ENCODE results near the gene NPY. TPM values are rescaled to one million over a fixed set of nuclear protein-coding genes. Genes with fewer than 3 reads are reported as not detected.
A peak's percentile ranks its signal among the peaks of the same experiment; 100 is the strongest.

The NPY gene
- total RNA-seq, 1 experiment from 2014 or later: not detected

DNA sequence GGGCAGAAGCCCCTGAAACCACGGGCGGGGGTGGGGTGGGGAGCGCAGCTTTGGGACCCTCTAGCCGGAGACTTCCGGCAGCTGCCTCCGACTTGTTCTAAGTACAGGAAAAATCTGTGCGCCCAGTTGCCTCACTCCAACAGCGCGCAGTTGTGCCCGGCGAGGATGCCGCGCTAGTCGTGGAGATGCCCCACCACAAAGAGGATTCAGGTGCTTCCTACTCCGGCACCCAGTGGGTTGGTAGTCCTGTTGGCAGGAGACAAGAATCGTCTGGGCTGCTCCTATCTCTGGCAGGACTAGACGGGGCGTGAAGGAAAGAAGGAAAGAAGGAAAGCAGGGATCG is 465 bp upstream of the NPY start:
- Histone ChIP-seq H3K36me3 (ENCODE audit: control insufficient read depth, insufficient read depth, low read length) (no peaks in the 10 kb centered on the region), H3K4me3 (ENCODE audit: low read depth in 2 of 2, low read length in 2 of 2) (no peak overlapping the region; a peak in 1 of 4 replicates), H3K27ac (ENCODE audit: low read length) (no peak overlapping the region), H3K9me3 (ENCODE audit: control insufficient read depth, insufficient read depth, low read depth, low read length) (no peaks in the 10 kb centered on the region), H3K4me1 (ENCODE audit: control insufficient read depth, insufficient read depth, low read length) (peaks cover 3% of the 10 kb centered on the region; the same call in 1 of the 2 replicates), H3K27me3 (ENCODE audit: control insufficient read depth, insufficient read depth, low read length) (peaks cover 33% of the 10 kb centered on the region)
- ATAC-seq (no peak), DNase-seq (ENCODE audit: low read depth, low spot score) (no peak)
- POLR2A ChIA-PET: interaction anchor here (0.7 kb wide), 1 partner anchor 519 kb away, joined by 3 read pairs; no protein-coding TSS in a partner anchor
- intact Hi-C loops (cut with micrococcal nuclease; ENCODE audit: unreplicated experiment) (no loop called here), in situ Hi-C loops (cut with HindIII; ENCODE audit: low pct_unique_long_range_greater_than_20kb, low sequenced_read_pairs) (no loop called here)
- BruUV-seq (replicated peaks): no TSS peak
- CTCF ChIA-PET: no interaction called here
- TF ChIP-seq TCF7L2 (IDR thresholded peaks at IDR 0.05; ENCODE audit: low read depth, low read length) (no peak), POLR2AphosphoS5 (IDR thresholded peaks at IDR 0.05; ENCODE audit: low read depth, low read length) (no peak), SIN3A (IDR thresholded peaks at IDR 0.05; ENCODE audit: borderline replicate concordance, insufficient read depth, low read depth, low read length) (no peak)
- TF ChIP-seq, protein P1, sequence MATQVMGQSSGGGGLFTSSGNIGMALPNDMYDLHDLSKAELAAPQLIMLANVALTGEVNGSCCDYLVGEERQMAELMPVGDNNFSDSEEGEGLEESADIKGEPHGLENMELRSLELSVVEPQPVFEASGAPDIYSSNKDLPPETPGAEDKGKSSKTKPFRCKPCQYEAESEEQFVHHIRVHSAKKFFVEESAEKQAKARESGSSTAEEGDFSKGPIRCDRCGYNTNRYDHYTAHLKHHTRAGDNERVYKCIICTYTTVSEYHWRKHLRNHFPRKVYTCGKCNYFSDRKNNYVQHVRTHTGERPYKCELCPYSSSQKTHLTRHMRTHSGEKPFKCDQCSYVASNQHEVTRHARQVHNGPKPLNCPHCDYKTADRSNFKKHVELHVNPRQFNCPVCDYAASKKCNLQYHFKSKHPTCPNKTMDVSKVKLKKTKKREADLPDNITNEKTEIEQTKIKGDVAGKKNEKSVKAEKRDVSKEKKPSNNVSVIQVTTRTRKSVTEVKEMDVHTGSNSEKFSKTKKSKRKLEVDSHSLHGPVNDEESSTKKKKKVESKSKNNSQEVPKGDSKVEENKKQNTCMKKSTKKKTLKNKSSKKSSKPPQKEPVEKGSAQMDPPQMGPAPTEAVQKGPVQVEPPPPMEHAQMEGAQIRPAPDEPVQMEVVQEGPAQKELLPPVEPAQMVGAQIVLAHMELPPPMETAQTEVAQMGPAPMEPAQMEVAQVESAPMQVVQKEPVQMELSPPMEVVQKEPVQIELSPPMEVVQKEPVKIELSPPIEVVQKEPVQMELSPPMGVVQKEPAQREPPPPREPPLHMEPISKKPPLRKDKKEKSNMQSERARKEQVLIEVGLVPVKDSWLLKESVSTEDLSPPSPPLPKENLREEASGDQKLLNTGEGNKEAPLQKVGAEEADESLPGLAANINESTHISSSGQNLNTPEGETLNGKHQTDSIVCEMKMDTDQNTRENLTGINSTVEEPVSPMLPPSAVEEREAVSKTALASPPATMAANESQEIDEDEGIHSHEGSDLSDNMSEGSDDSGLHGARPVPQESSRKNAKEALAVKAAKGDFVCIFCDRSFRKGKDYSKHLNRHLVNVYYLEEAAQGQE (IDR thresholded peaks at IDR 0.05; ENCODE audit: insufficient read depth in 1 of 2, low read depth in 2 of 2, low read length in 1 of 2): no peak

DNA sequence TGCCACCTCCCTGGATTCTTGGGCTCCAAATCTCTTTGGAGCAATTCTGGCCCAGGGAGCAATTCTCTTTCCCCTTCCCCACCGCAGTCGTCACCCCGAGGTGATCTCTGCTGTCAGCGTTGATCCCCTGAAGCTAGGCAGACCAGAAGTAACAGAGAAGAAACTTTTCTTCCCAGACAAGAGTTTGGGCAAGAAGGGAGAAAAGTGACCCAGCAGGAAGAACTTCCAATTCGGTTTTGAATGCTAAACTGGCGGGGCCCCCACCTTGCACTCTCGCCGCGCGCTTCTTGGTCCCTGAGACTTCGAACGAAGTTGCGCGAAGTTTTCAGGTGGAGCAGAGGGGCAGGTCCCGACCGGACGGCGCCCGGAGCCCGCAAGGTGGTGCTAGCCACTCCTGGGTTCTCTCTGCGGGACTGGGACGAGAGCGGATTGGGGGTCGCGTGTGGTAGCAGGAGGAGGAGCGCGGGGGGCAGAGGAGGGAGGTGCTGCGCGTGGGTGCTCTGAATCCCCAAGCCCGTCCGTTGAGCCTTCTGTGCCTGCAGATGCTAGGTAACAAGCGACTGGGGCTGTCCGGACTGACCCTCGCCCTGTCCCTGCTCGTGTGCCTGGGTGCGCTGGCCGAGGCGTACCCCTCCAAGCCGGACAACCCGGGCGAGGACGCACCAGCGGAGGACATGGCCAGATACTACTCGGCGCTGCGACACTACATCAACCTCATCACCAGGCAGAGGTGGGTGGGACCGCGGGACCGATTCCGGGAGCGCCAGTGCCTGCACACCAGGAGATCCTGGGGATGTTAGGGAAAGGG is 913 bp downstream of the NPY start:
- no TSS peak for BruUV-seq (replicated peaks)
- in situ Hi-C loops (cut with HindIII; ENCODE audit: low pct_unique_long_range_greater_than_20kb, low sequenced_read_pairs): no loop called here
- intact Hi-C loops (cut with micrococcal nuclease; ENCODE audit: unreplicated experiment): no loop called here
- CTCF ChIA-PET: no interaction called here
- Histone ChIP-seq H3K4me1 (ENCODE audit: control insufficient read depth, insufficient read depth, low read length) (peaks cover 3% of the 10 kb centered on the region; the same call in 1 of the 2 replicates), H3K36me3 (ENCODE audit: control insufficient read depth, insufficient read depth, low read length) (no peaks in the 10 kb centered on the region), H3K27ac (ENCODE audit: low read length) (no peak overlapping the region), H3K4me3 (ENCODE audit: low read depth in 2 of 2, low read length in 2 of 2) (peak overlapping the region in 1 of 2 experiments; percentile 12; a peak in 1 of 4 replicates), H3K27me3 (ENCODE audit: control insufficient read depth, insufficient read depth, low read length) (peaks cover 39% of the 10 kb centered on the region), H3K9me3 (ENCODE audit: control insufficient read depth, insufficient read depth, low read depth, low read length) (no peaks in the 10 kb centered on the region)
- POLR2A ChIA-PET: no interaction called here
- TF ChIP-seq, protein P2, sequence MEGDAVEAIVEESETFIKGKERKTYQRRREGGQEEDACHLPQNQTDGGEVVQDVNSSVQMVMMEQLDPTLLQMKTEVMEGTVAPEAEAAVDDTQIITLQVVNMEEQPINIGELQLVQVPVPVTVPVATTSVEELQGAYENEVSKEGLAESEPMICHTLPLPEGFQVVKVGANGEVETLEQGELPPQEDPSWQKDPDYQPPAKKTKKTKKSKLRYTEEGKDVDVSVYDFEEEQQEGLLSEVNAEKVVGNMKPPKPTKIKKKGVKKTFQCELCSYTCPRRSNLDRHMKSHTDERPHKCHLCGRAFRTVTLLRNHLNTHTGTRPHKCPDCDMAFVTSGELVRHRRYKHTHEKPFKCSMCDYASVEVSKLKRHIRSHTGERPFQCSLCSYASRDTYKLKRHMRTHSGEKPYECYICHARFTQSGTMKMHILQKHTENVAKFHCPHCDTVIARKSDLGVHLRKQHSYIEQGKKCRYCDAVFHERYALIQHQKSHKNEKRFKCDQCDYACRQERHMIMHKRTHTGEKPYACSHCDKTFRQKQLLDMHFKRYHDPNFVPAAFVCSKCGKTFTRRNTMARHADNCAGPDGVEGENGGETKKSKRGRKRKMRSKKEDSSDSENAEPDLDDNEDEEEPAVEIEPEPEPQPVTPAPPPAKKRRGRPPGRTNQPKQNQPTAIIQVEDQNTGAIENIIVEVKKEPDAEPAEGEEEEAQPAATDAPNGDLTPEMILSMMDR (IDR thresholded peaks at IDR 0.05): peak; percentile 32
- TF ChIP-seq, protein P1 (IDR thresholded peaks at IDR 0.05; ENCODE audit: insufficient read depth in 1 of 2, low read depth in 2 of 2, low read length in 1 of 2): no peak
- ATAC-seq (peak; percentile 72), DNase-seq (ENCODE audit: low read depth, low spot score) (no peak)

Measured in Panc1 (cell line).